Osteoblast (primary cell): ENCODE results near the gene ATP2B2. TPM values are rescaled to one million over a fixed set of nuclear protein-coding genes. Genes with fewer than 3 reads are reported as not detected.

Experiments used
- DNase-seq: peaks from one replicate; pipeline ENCODE4 v3.0.0; 2011; ENCODE audit warnings: low spot score, mixed read lengths; ENCODE audit not compliant: insufficient read length; ENCODE audit errors: missing footprints
- H2AFZ ChIP-seq: 2 replicates; pipeline ENCODE4 v1.6.0; 2011; ENCODE audit warnings: mild to moderate bottlenecking, low read length
- H3K27ac ChIP-seq: 2 replicates; pipeline ENCODE4 v1.5.1; 2011; ENCODE audit warnings: mild to moderate bottlenecking, low read depth, low read length, moderate library complexity
- H3K27me3 ChIP-seq: 2 replicates; pipeline ENCODE4 v1.6.0; 2012; ENCODE audit warnings: mild to moderate bottlenecking, control low read depth, inconsistent platforms, low read length, moderate library complexity; ENCODE audit not compliant: insufficient read depth
- H3K36me3 ChIP-seq: 2 replicates; pipeline ENCODE4 v1.5.1; 2011; ENCODE audit warnings: mild to moderate bottlenecking, low read length, control low read depth, moderate library complexity; ENCODE audit not compliant: insufficient read depth
- H3K4me1 ChIP-seq: 2 replicates; pipeline ENCODE4 v1.5.1; 2011; ENCODE audit warnings: mild to moderate bottlenecking, low read length, control low read depth, moderate library complexity; ENCODE audit not compliant: insufficient read depth
- H3K4me2 ChIP-seq: 2 replicates; pipeline ENCODE4 v1.6.0; 2011; ENCODE audit warnings: mild to moderate bottlenecking, low read length; ENCODE audit not compliant: insufficient read depth
- H3K4me3 ChIP-seq: fragments of 200-600 bp; sonication (generic); 3 replicates; pipeline ENCODE4 v1.5.1; 2012; ENCODE audit warnings: mild to moderate bottlenecking, low read length, inconsistent platforms; ENCODE audit not compliant: insufficient read depth
- H3K79me2 ChIP-seq: 2 replicates; pipeline ENCODE4 v1.6.0; 2012; ENCODE audit warnings: mild to moderate bottlenecking, low read length, control low read depth, inconsistent platforms; ENCODE audit not compliant: insufficient read depth
- H3K9me3 ChIP-seq: 2 replicates; pipeline ENCODE4 v1.5.1; 2011; ENCODE audit warnings: low read depth, low read length, control low read depth
- H4K20me1 ChIP-seq: 2 replicates; pipeline ENCODE4 v1.6.0; 2012; ENCODE audit warnings: mild to moderate bottlenecking, low read length, control low read depth; ENCODE audit not compliant: insufficient read depth
- CTCF ChIP-seq: IDR thresholded peaks from 2 replicates; pipeline ENCODE4 v1.5.1; 2011; ENCODE audit warnings: mild to moderate bottlenecking, low read depth, low read length, moderate library complexity; ENCODE audit errors: extremely low read depth
- total RNA-seq: library from RNA; depleted of rRNA; stranded (reverse); fragments of >200 nt; gene quantifications from 2 replicates; pipeline ENCODE4 v1.2.3, GENCODE V29; 2012

Gene ATP2B2
- total RNA-seq, 1 donor, result not detected

GRCh38 chr3:10502185-10502880 lies 3.1 kb downstream of the ATP2B2 start:
- H3K27me3 ChIP-seq, result peaks cover 48% of the 10 kb centered on the region
- TF ChIP-seq CTCF, result no peak
- H3K4me3 ChIP-seq, result no peak overlapping the region

GRCh38 chr3:10501664-10502052 lies 3.7 kb downstream of the ATP2B2 start:
- no peaks in the 10 kb centered on the region for H4K20me1 ChIP-seq
- DNase-seq, result no peak
- H3K79me2 ChIP-seq, result no peaks in the 10 kb centered on the region
- no peak overlapping the region for H2AFZ ChIP-seq
- H3K27me3 ChIP-seq, result peaks cover 48% of the 10 kb centered on the region
- no peak for TF ChIP-seq CTCF
- no peaks in the 10 kb centered on the region for H3K36me3 ChIP-seq
- H3K9me3 ChIP-seq, result no peaks in the 10 kb centered on the region
- no peak overlapping the region for H3K4me3 ChIP-seq
- H3K27ac ChIP-seq, result no peak overlapping the region
- no peaks in the 10 kb centered on the region for H3K4me1 ChIP-seq
- no peak overlapping the region for H3K4me2 ChIP-seq

More at GRCh38 chr3:10502185-10502880, 3.1 kb downstream of the ATP2B2 start:
- Histone ChIP-seq H3K27ac (no peak overlapping the region), H3K4me2 (no peak overlapping the region), H4K20me1 (no peaks in the 10 kb centered on the region), H3K36me3 (no peaks in the 10 kb centered on the region), H3K79me2 (no peaks in the 10 kb centered on the region), H2AFZ (no peak overlapping the region), H3K9me3 (no peaks in the 10 kb centered on the region), H3K4me1 (no peaks in the 10 kb centered on the region)
- DNase-seq, result no peak

DNA sequence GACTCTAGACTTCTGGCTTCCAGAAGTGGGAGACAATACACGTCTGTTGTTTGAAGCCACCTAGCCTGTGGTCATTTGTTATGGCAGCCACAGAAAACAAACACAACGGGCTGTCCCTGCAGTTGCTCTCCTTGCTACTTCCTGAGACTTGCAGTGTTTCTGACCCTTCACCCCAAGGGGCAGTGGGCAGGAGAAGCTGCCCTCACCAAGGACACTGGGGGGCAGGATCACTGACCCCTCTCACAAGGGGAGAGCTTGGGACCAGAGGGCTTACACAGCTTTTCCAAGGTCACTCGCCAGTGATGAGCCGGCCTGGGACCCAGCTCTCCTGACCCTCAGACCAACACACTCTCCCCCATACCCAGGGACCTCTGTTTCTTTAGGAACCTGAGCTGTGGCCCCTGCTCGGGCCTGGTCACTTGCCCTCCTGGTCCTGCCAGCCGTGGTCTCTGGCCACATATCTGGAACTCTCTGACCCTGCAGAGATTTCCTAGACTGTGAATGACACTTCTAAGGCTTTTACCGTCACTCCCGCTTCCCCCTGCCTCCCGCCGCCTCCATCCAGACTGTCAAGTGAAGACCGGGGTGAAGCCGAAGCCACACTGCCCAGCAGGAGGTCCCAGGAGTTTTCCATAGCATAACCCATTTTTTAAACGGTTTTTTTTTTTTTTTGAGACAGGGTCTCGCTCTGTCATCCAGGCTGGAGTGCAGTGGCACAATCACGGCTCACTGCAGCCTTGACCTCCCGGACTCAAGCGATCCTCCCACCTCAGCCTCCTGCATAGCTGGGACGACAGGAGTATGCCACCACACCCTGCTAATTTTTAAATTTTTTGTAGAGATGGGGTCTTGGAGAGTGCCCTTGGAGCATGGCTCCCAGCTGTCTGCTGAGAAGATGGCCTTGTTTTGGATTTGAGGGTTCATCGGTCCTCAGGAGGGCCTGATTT lies 4.4 kb downstream of the ATP2B2 start:
- DNase-seq, result no peak
- H3K36me3 ChIP-seq, result no peaks in the 10 kb centered on the region
- no peaks in the 10 kb centered on the region for H3K79me2 ChIP-seq
- no peak overlapping the region for H3K4me3 ChIP-seq
- no peak overlapping the region for H2AFZ ChIP-seq
- TF ChIP-seq CTCF, result no peak
- H4K20me1 ChIP-seq, result no peaks in the 10 kb centered on the region
- no peak overlapping the region for H3K27ac ChIP-seq
- no peak overlapping the region for H3K4me2 ChIP-seq
- H3K9me3 ChIP-seq, result no peaks in the 10 kb centered on the region
- no peaks in the 10 kb centered on the region for H3K4me1 ChIP-seq
- peaks cover 41% of the 10 kb centered on the region for H3K27me3 ChIP-seq

- DNase-seq, result no peak
- Histone ChIP-seq H2AFZ (no peak overlapping the region), H3K4me2 (no peak overlapping the region), H3K9me3 (no peaks in the 10 kb centered on the region), H3K79me2 (no peaks in the 10 kb centered on the region), H3K4me3 (no peak overlapping the region), H3K27me3 (peaks cover 21% of the 10 kb centered on the region), H3K36me3 (no peaks in the 10 kb centered on the region), H3K4me1 (no peaks in the 10 kb centered on the region), H3K27ac (no peak overlapping the region), H4K20me1 (no peaks in the 10 kb centered on the region)
- no peak for TF ChIP-seq CTCF
These were observed 7.1 kb downstream of the ATP2B2 start for GRCh38 chr3:10498271-10498670.
